Psoas muscle (tissue), 8 donors: ENCODE data around the gene PCNA. TPM values are rescaled to one million over a fixed set of nuclear protein-coding genes. Genes with fewer than 3 reads are reported as not detected.

Experiments
- ATAC-seq, 4 donors: fragments of 200-7000 bp; cut with Tn5 transposase; one replicate each; pipeline ENCODE4 v1.9.1; 2020; ENCODE audit warnings: moderate library complexity in 3 of 4, mild to moderate bottlenecking in 2 of 4
- DNase-seq, 2 donors: peaks; one replicate each; pipeline ENCODE4 v3.0.0-alpha.2; 2020
- H3K27ac ChIP-seq: fragments of 200-600 bp; one replicate; pipeline ENCODE4 v1.8.0; 2022
- H3K27me3 ChIP-seq, 3 donors: fragments of 200-600 bp in 1 of 3; one replicate each; pipeline versions ENCODE4 v1.6.1 to v1.8.0; 2013 to 2022; ENCODE audit warnings: low read length in 2 of 3, mild to moderate bottlenecking in 2 of 3, moderate library complexity in 1 of 3; ENCODE audit not compliant: insufficient read depth in 3 of 3
- H3K36me3 ChIP-seq, 2 donors: fragments of 200-600 bp in 1 of 2; one replicate each; pipeline versions ENCODE4 v1.6.1 to v1.8.0; 2013 to 2022; ENCODE audit warnings: low read depth in 1 of 2, mild to moderate bottlenecking in 1 of 2, moderate library complexity in 1 of 2; ENCODE audit not compliant: insufficient read depth in 1 of 2
- H3K4me1 ChIP-seq: fragments of 200-600 bp; one replicate; pipeline ENCODE4 v1.8.0; 2022
- H3K4me3 ChIP-seq: fragments of 200-600 bp; one replicate; pipeline ENCODE4 v1.8.0; 2022; ENCODE audit warnings: mild to moderate bottlenecking
- H3K9me3 ChIP-seq: fragments of 200-600 bp; one replicate; pipeline ENCODE4 v1.8.0; 2022
- CTCF ChIP-seq: fragments of 200-600 bp; IDR thresholded peaks from one replicate; pipeline ENCODE4 v1.8.0; 2022; ENCODE audit warnings: antibody characterized with exemption
- WGBS, 3 donors: extraction: QIAGEN DNeasy Blood & Tissue Kit; methylation state at CpG; one replicate each; pipeline versions ENCODE4 v1.1.6 to v1.1.7; 2013; 5-methylcytosine and 5-hydroxymethylcytosine counted together
- intact Hi-C, 2 donors: fragments of 100-400 bp; cut with DNase I; formaldehyde crosslinking; loops; one replicate each; pipeline versions ENCODE4 v1.11.0 to v1.14.2; 2022
- long read RNA-seq, 2 donors: library from polyadenylated mRNA; unstranded; transcript quantifications; one replicate each; pipeline ENCODE4 v2.0.0, GENCODE V29; 2021
- polyA plus RNA-seq, 3 donors: library from polyadenylated mRNA; stranded (reverse); fragments of 200-250 nt; gene quantifications; one replicate each; pipeline ENCODE4 v1.2.3, GENCODE V29; 2013
- total RNA-seq, 4 donors: library from RNA; stranded (reverse); fragmentation: NEBNext Ultra II Directional in 2 of 4; extraction: Animal tissue kit (Norgen Biotek cat#: 25700) in 2 of 4; gene quantifications; one replicate each; pipeline versions ENCODE4 v1.2.1 to v1.2.4, GENCODE V29; 2021 to 2023
- donor health status: healthy with polysubstance abuse.
- donor health status: DM: no; HTN: no; CAD: no; lungs with moderate emphysema.
- donor health status: Bipolar disorder and iron deficiency.
- donor health status: healthy.
- donor health status: DM: yes; HTN: yes; CAD: no.
- donor health status: DM: no; HTN: no; CAD: no.
- donor health status: DM: no; HTN: no; CAD: no.
- donor health status: DM: yes; HTN: yes; CAD: no.

The PCNA gene
- 10 to 100 TPM; 13.2 to 19.1 (median 16.3) TPM for total RNA-seq
- 10 to 100 TPM; 25.5 to 53.0 (median 37.8) TPM for polyA plus RNA-seq
- long read RNA-seq, donor 1, transcript PCNA-201 (6 exons, 1,344 nt) = major isoform, 8 of 9 reads
- long read RNA-seq, donor 1, partial matches to known transcripts = 0 of 9 reads
- long read RNA-seq, donor 1, other reads (novel, unspliced or antisense) = 0 of 9 reads
- long read RNA-seq, donor 2, transcript PCNA-201 (6 exons, 1,344 nt) = major isoform, 5 of 5 reads
- long read RNA-seq, donor 2, partial matches to known transcripts = 0 of 5 reads
- long read RNA-seq, donor 2, other reads (novel, unspliced or antisense) = 0 of 5 reads

GRCh38 chr20:5119435-5120184, at the start of gene PCNA:
Gene PCNA (minus strand): TSS chr20:5119958. CDS start chr20:5119798, 160 bp downstream.
- Histone ChIP-seq H3K4me1 (peaks cover 16% of the 10 kb centered on the region), H3K36me3 (peaks cover 0 to 37% of the 10 kb centered on the region in 2 donors), H3K27me3 (no peaks in the 10 kb centered on the region), H3K27ac (peak within 1 kb of the TSS; percentile 84), H3K4me3 (peak within 1 kb of the TSS; percentile 80), H3K9me3 (no peaks in the 10 kb centered on the region)
- peak; percentile 99 to 100 (median 99) for ATAC-seq
- WGBS, 3 donors = 0% methylated on average over 68 to 71 of the region's 71 CpGs
- intact Hi-C loops = loop anchor here in 1 of 2 donors (5.0 kb wide), 1 partner anchor 53 kb away; no protein-coding TSS in a partner anchor
- TF ChIP-seq CTCF = no peak
- peak; percentile 98 for DNase-seq

GRCh38 chr20:5168651-5169396, 49.1 kb upstream of the PCNA start:
- H3K4me3 ChIP-seq = peak overlapping the region; percentile 2
- H3K9me3 ChIP-seq = no peaks in the 10 kb centered on the region
- ATAC-seq (peak; percentile 13 to 51 (median 38)), DNase-seq (peak in 1 of 2 donors; percentile 35)
- peaks cover 73% of the 10 kb centered on the region for H3K4me1 ChIP-seq
- peak overlapping the region; percentile 63 for H3K27ac ChIP-seq
- 18 to 44% (median 20%) methylated on average over 3 of the region's 3 CpGs for WGBS, 3 donors
- TF ChIP-seq CTCF = no peak
- H3K27me3 ChIP-seq = no peaks in the 10 kb centered on the region
- peaks cover 0 to 4% of the 10 kb centered on the region in 2 donors for H3K36me3 ChIP-seq
- intact Hi-C loops = no loop called here

- WGBS, 3 donors = 72 to 77% (median 77%) methylated on average over 13 of the region's 13 CpGs
Measured at GRCh38 chr20:5164645-5165625, 45.2 kb upstream of the PCNA start.

More at GRCh38 chr20:5164645-5165625, 45.2 kb upstream of the PCNA start:
- no peak for TF ChIP-seq CTCF
- peaks cover 54% of the 10 kb centered on the region for H3K4me1 ChIP-seq
- DNase-seq = no peak
- H3K27ac ChIP-seq = no peak overlapping the region
- no peaks in the 10 kb centered on the region for H3K36me3 ChIP-seq
- intact Hi-C loops = no loop called here
- no peaks in the 10 kb centered on the region for H3K9me3 ChIP-seq
- no peaks in the 10 kb centered on the region for H3K27me3 ChIP-seq
- ATAC-seq = no peak
- H3K4me3 ChIP-seq = no peak overlapping the region
